Osteoblast (primary cell): ENCODE results near the gene USF2. TPM values are rescaled to one million over a fixed set of nuclear protein-coding genes. Genes with fewer than 3 reads are reported as not detected.

Source experiments
- DNase-seq: peaks from one replicate; pipeline ENCODE4 v3.0.0; 2011; ENCODE audit warnings: low spot score, mixed read lengths; ENCODE audit not compliant: insufficient read length; ENCODE audit errors: missing footprints
- H2AFZ ChIP-seq: 2 replicates; pipeline ENCODE4 v1.6.0; 2011; ENCODE audit warnings: mild to moderate bottlenecking, low read length
- H3K27ac ChIP-seq: 2 replicates; pipeline ENCODE4 v1.5.1; 2011; ENCODE audit warnings: mild to moderate bottlenecking, low read depth, low read length, moderate library complexity
- H3K27me3 ChIP-seq: 2 replicates; pipeline ENCODE4 v1.6.0; 2012; ENCODE audit warnings: mild to moderate bottlenecking, control low read depth, inconsistent platforms, low read length, moderate library complexity; ENCODE audit not compliant: insufficient read depth
- H3K36me3 ChIP-seq: 2 replicates; pipeline ENCODE4 v1.5.1; 2011; ENCODE audit warnings: mild to moderate bottlenecking, low read length, control low read depth, moderate library complexity; ENCODE audit not compliant: insufficient read depth
- H3K4me1 ChIP-seq: 2 replicates; pipeline ENCODE4 v1.5.1; 2011; ENCODE audit warnings: mild to moderate bottlenecking, low read length, control low read depth, moderate library complexity; ENCODE audit not compliant: insufficient read depth
- H3K4me2 ChIP-seq: 2 replicates; pipeline ENCODE4 v1.6.0; 2011; ENCODE audit warnings: mild to moderate bottlenecking, low read length; ENCODE audit not compliant: insufficient read depth
- H3K4me3 ChIP-seq: fragments of 200-600 bp; sonication (generic); 3 replicates; pipeline ENCODE4 v1.5.1; 2012; ENCODE audit warnings: mild to moderate bottlenecking, low read length, inconsistent platforms; ENCODE audit not compliant: insufficient read depth
- H3K79me2 ChIP-seq: 2 replicates; pipeline ENCODE4 v1.6.0; 2012; ENCODE audit warnings: mild to moderate bottlenecking, low read length, control low read depth, inconsistent platforms; ENCODE audit not compliant: insufficient read depth
- H3K9me3 ChIP-seq: 2 replicates; pipeline ENCODE4 v1.5.1; 2011; ENCODE audit warnings: low read depth, low read length, control low read depth
- H4K20me1 ChIP-seq: 2 replicates; pipeline ENCODE4 v1.6.0; 2012; ENCODE audit warnings: mild to moderate bottlenecking, low read length, control low read depth; ENCODE audit not compliant: insufficient read depth
- total RNA-seq: library from RNA; depleted of rRNA; stranded (reverse); fragments of >200 nt; gene quantifications from 2 replicates; pipeline ENCODE4 v1.2.3, GENCODE V29; 2012
- TF ChIP-seq, protein P1 (sequence below): IDR thresholded peaks from 2 replicates; pipeline ENCODE4 v1.5.1; 2011; ENCODE audit warnings: mild to moderate bottlenecking, low read depth, low read length, moderate library complexity; ENCODE audit errors: extremely low read depth

Gene USF2
- total RNA-seq, 1 donor = 66.2 TPM

DNA sequence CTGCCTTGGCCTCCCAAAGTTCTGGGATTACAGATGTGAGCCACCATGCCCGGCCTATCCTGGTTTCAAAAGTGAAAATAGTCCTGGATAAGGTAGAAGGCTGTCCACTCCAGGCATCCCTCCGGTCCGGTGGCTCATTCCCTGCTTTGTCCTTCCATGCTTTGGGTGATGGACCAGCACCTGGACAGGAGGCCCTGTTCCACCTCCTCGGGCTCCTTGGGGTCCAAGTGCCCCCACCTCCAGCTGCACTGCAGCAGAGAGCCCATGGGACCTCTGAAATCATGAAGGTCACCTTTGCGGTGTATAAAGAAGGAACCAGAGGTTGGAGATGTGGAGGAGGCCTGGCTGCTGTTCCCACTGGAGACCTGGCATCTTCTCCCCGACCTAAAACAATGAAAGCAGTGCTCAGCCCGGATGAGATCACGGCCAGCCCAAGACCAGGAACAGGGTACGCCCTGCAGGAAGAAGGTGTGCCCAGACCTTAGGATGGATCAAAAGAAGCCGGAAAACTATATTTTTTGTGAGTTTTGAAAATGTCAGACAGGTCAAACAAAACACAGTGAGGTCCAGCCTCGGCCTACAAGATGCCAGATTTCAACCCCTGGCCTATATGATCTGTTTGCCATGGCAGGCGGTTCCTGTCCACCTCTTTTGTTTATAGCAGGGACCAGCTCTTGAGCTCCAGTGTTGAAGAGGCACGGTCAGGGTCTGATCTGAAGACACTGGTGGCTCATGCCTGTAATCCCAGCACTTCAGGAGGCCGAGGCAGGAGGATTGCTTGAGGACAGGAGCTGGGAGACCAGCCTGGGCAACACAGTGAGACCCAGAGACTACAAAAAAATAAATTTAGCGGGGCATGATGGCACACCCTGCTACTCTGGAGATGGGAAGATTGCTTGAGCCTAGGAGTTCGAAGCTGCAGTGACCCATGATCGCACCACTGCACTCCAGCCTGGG is 14.1 kb upstream of the USF2 start:
- H2AFZ ChIP-seq = no peak overlapping the region
- TF ChIP-seq, protein P1, sequence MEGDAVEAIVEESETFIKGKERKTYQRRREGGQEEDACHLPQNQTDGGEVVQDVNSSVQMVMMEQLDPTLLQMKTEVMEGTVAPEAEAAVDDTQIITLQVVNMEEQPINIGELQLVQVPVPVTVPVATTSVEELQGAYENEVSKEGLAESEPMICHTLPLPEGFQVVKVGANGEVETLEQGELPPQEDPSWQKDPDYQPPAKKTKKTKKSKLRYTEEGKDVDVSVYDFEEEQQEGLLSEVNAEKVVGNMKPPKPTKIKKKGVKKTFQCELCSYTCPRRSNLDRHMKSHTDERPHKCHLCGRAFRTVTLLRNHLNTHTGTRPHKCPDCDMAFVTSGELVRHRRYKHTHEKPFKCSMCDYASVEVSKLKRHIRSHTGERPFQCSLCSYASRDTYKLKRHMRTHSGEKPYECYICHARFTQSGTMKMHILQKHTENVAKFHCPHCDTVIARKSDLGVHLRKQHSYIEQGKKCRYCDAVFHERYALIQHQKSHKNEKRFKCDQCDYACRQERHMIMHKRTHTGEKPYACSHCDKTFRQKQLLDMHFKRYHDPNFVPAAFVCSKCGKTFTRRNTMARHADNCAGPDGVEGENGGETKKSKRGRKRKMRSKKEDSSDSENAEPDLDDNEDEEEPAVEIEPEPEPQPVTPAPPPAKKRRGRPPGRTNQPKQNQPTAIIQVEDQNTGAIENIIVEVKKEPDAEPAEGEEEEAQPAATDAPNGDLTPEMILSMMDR = no peak
- H4K20me1 ChIP-seq = no peaks in the 10 kb centered on the region
- H3K4me3 ChIP-seq = no peak overlapping the region
- DNase-seq = peak; percentile 34
- no peak overlapping the region for H3K27ac ChIP-seq
- no peaks in the 10 kb centered on the region for H3K9me3 ChIP-seq
- H3K27me3 ChIP-seq = peaks cover 15% of the 10 kb centered on the region
- H3K36me3 ChIP-seq = no peaks in the 10 kb centered on the region
- H3K4me2 ChIP-seq = no peak overlapping the region
- H3K4me1 ChIP-seq = no peaks in the 10 kb centered on the region
- no peaks in the 10 kb centered on the region for H3K79me2 ChIP-seq

DNA sequence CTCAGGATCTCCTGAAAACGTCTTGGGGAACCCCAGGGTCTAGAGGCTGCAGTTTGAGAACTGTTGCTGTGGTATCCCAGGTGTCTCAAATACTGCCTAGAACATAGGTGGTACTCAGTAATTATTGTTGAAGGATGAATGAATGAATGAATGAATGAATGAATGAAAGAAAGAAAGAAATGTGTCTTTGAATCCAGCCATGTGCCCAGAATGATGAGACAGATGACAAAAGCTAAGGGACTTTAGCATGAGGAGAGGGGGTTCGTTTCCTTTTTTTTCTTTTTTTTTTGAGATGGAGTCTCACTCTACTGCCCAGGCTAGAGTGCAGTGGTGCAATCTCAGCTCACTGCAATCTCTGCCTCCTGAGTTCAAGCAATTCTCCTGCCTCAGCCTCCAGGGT is 12.2 kb upstream of the USF2 start:
- Histone ChIP-seq H3K79me2 (no peaks in the 10 kb centered on the region), H3K36me3 (no peaks in the 10 kb centered on the region), H4K20me1 (no peaks in the 10 kb centered on the region), H2AFZ (no peak overlapping the region), H3K4me2 (no peak overlapping the region), H3K4me1 (no peaks in the 10 kb centered on the region), H3K9me3 (no peaks in the 10 kb centered on the region), H3K27ac (no peak overlapping the region), H3K4me3 (no peak overlapping the region), H3K27me3 (peaks cover 5% of the 10 kb centered on the region)
- TF ChIP-seq, protein P1 = no peak
- no peak for DNase-seq

DNA sequence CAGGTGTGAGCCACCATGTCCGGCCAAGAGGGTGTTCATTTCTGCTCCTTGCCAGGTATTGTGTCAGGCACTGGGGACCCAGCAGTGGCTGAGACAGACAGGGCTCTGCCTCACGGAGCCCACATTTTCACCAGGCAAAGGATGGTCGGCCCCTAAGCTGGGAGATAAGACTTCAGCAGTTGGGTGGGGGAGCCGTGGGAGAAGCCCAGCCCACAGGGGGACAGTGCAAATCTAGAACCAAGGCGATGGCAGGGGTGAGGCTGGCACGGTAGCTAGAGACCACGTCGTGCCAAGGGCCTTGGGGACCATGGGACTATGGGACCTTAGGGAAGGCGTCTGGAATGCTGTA is 11.7 kb upstream of the USF2 start:
- peaks cover 5% of the 10 kb centered on the region for H3K27me3 ChIP-seq
- no peaks in the 10 kb centered on the region for H3K9me3 ChIP-seq
- peak; percentile 21 for DNase-seq
- no peak overlapping the region for H3K27ac ChIP-seq
- no peaks in the 10 kb centered on the region for H4K20me1 ChIP-seq
- no peak overlapping the region for H2AFZ ChIP-seq
- H3K79me2 ChIP-seq = no peaks in the 10 kb centered on the region
- H3K36me3 ChIP-seq = no peaks in the 10 kb centered on the region
- H3K4me2 ChIP-seq = no peak overlapping the region
- no peaks in the 10 kb centered on the region for H3K4me1 ChIP-seq
- TF ChIP-seq, protein P1 = no peak
- no peak overlapping the region for H3K4me3 ChIP-seq

DNA sequence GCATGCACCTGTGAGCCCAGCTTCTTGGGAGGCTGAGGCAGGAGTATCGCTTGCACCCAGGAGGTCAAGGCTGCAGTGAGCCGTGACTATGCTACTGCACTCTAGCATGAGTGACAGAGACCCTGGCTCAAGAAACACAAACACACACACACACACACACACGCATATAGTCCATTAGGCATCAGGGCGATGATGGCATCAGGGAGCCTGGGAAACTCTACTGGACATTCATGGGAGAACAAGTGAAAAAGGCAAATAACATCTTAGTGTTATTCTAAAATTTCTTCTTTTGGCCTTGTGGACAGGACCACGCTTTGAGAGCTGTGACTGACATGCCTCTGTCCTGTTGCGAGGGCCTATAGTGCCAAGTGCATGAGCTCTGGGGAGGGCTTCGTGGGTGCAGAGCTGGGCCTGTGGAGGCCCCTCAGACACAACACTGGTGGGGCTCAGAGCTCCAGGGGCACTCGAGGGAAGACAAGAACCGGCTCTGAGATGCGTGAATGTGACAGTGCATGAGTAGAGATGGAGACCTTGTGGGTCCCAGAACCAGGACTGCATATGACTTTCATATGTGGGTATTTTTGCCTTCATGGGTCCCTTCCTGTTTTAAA is 8.0 kb upstream of the USF2 start:
- TF ChIP-seq, protein P1 = no peak
- H3K4me1 ChIP-seq = no peaks in the 10 kb centered on the region

More for the DNA sequence above, 8.0 kb upstream of the USF2 start:
- Histone ChIP-seq H3K36me3 (no peaks in the 10 kb centered on the region), H3K79me2 (no peaks in the 10 kb centered on the region), H3K4me3 (no peak overlapping the region), H3K27ac (no peak overlapping the region), H4K20me1 (peaks cover 5% of the 10 kb centered on the region), H3K9me3 (no peaks in the 10 kb centered on the region), H2AFZ (no peak overlapping the region), H3K4me2 (no peak overlapping the region), H3K27me3 (peaks cover 13% of the 10 kb centered on the region)
- peak; percentile 59 for DNase-seq
